ENCODE results near the gene GFOD1.

DNA sequence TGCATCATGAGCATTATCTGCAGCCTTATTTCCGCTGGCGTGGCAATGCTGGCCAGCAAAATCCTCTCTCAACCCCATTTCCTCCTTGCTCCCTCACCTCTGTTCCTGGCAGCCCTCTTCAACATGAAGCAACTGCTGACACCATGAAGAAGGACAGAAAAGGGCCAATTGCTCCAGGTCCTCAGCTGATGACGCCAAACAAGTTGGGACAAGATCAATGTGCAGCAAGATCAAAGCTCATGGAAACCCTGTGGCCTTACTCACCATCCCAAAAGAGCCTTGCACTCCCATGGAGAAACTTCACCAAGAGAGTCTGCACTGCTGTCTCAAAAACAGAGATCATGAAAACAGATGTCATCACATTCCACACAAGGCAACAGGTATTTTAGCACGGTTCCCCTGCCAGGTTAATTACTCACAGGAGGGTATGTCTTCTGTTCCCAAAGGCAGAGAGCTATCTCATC is 7.4 kb downstream of the GFOD1 start:
- TF ChIP-seq, protein P1, sequence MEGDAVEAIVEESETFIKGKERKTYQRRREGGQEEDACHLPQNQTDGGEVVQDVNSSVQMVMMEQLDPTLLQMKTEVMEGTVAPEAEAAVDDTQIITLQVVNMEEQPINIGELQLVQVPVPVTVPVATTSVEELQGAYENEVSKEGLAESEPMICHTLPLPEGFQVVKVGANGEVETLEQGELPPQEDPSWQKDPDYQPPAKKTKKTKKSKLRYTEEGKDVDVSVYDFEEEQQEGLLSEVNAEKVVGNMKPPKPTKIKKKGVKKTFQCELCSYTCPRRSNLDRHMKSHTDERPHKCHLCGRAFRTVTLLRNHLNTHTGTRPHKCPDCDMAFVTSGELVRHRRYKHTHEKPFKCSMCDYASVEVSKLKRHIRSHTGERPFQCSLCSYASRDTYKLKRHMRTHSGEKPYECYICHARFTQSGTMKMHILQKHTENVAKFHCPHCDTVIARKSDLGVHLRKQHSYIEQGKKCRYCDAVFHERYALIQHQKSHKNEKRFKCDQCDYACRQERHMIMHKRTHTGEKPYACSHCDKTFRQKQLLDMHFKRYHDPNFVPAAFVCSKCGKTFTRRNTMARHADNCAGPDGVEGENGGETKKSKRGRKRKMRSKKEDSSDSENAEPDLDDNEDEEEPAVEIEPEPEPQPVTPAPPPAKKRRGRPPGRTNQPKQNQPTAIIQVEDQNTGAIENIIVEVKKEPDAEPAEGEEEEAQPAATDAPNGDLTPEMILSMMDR (conservative IDR thresholded peaks at IDR 0.05; ENCODE audit: low read length), result no peak
- TF ChIP-seq EZH2phosphoT487 (IDR thresholded peaks at IDR 0.05; ENCODE audit: borderline replicate concordance), result no peak
